ENCODE results near the gene TM4SF1.

The TM4SF1 gene

GRCh38 chr3:149375501-149376196 is 1.8 kb downstream of the TM4SF1 start:
- DNase-seq = no peak

GRCh38 chr3:149374793-149375500 is 2.5 kb downstream of the TM4SF1 start:
- DNase-seq = no peak

GRCh38 chr3:149374391-149374790 is 3.1 kb downstream of the TM4SF1 start:
- DNase-seq = no peak

- no peak for DNase-seq
These were observed 4.0 kb downstream of the TM4SF1 start for GRCh38 chr3:149373235-149374125.

- no peak for DNase-seq
These were observed 5.7 kb downstream of the TM4SF1 start for GRCh38 chr3:149371723-149372114.

GRCh38 chr3:149371001-149371722 is 6.3 kb downstream of the TM4SF1 start:
- no peak for DNase-seq

GRCh38 chr3:149369991-149370866 is 7.2 kb downstream of the TM4SF1 start:
- DNase-seq = no peak

GRCh38 chr3:149368674-149369497 is 8.6 kb downstream of the TM4SF1 start:
- DNase-seq = no peak

- DNase-seq = no peak
These were observed 9.2 kb downstream of the TM4SF1 start for GRCh38 chr3:149368201-149368673.

- DNase-seq = no peak
These were observed 10.3 kb downstream of the TM4SF1 start for GRCh38 chr3:149366941-149367840.

- no peak for DNase-seq
These were observed 11.4 kb downstream of the TM4SF1 start for GRCh38 chr3:149366031-149366430.

- DNase-seq = no peak
These were observed 12.8 kb downstream of the TM4SF1 start for GRCh38 chr3:149364624-149365023.

GRCh38 chr3:149363053-149363452 is 14.4 kb downstream of the TM4SF1 start:
- no peak for DNase-seq

- DNase-seq = no peak
These were observed 15.1 kb downstream of the TM4SF1 start for GRCh38 chr3:149362366-149362765.

- DNase-seq = no peak
These were observed 20.8 kb downstream of the TM4SF1 start for GRCh38 chr3:149356630-149357029.

- no peak for DNase-seq
These were observed 21.3 kb downstream of the TM4SF1 start for GRCh38 chr3:149356044-149356592.

GRCh38 chr3:149353581-149354184 is 23.8 kb downstream of the TM4SF1 start:
- DNase-seq = no peak

Data from amygdala (tissue), 56 donors.